Measurements from ENCODE around the gene CRIP3. TPM values are rescaled to one million over a fixed set of nuclear protein-coding genes. Genes with fewer than 3 reads are reported as not detected.

Gene CRIP3
- total RNA-seq, 4 donors from 2014 or later, result 1.5 to 2.7 TPM; not detected in 2

- TF ChIP-seq POLR2A (IDR thresholded peaks at IDR 0.05) (no peak), CTCF (IDR thresholded peaks at IDR 0.05) (no peak)
- H3K4me1 ChIP-seq, result no peaks in the 10 kb centered on the region
- H3K4me3 ChIP-seq, result no peak overlapping the region
- H3K9me3 ChIP-seq, result no peaks in the 10 kb centered on the region
- intact Hi-C loops (cut with DNase I; ENCODE audit: low total_unique reads), result no loop called here
- DNase-seq, result no peak
- no peaks in the 10 kb centered on the region for H3K36me3 ChIP-seq
- no peak overlapping the region for H3K27ac ChIP-seq
- H3K27me3 ChIP-seq, result no peaks in the 10 kb centered on the region
Measured at GRCh38 chr6:43292763-43293318, 15.8 kb downstream of the CRIP3 start.

- Histone ChIP-seq H3K9me3 (no peaks in the 10 kb centered on the region), H3K27ac (no peak overlapping the region), H3K36me3 (no peaks in the 10 kb centered on the region), H3K4me1 (no peaks in the 10 kb centered on the region), H3K4me3 (no peak overlapping the region), H3K27me3 (no peaks in the 10 kb centered on the region)
- no peak for DNase-seq
- TF ChIP-seq CTCF (IDR thresholded peaks at IDR 0.05), result no peak
- intact Hi-C loops (cut with DNase I; ENCODE audit: low total_unique reads), result no loop called here
Measured at GRCh38 chr6:43292341-43292740, 16.3 kb downstream of the CRIP3 start.

- H3K27ac ChIP-seq, result no peak overlapping the region
- H3K36me3 ChIP-seq, result no peaks in the 10 kb centered on the region
- intact Hi-C loops (cut with DNase I; ENCODE audit: low total_unique reads), result no loop called here
- no peaks in the 10 kb centered on the region for H3K27me3 ChIP-seq
- H3K9me3 ChIP-seq, result no peaks in the 10 kb centered on the region
- DNase-seq, result no peak
- no peak overlapping the region for H3K4me3 ChIP-seq
- H3K4me1 ChIP-seq, result no peaks in the 10 kb centered on the region
- no peak for TF ChIP-seq POLR2A (IDR thresholded peaks at IDR 0.05)
- TF ChIP-seq CTCF (IDR thresholded peaks at IDR 0.05), result no peak
Measured at GRCh38 chr6:43291708-43292107, 16.9 kb downstream of the CRIP3 start.

GRCh38 chr6:43290905-43291355 lies 17.7 kb downstream of the CRIP3 start:
- Histone ChIP-seq H3K4me3 (no peak overlapping the region), H3K27ac (no peak overlapping the region), H3K27me3 (no peaks in the 10 kb centered on the region), H3K4me1 (no peaks in the 10 kb centered on the region), H3K36me3 (no peaks in the 10 kb centered on the region), H3K9me3 (no peaks in the 10 kb centered on the region)
- no peak for TF ChIP-seq CTCF (IDR thresholded peaks at IDR 0.05)
- no peak for TF ChIP-seq POLR2A (IDR thresholded peaks at IDR 0.05)
- intact Hi-C loops (cut with DNase I; ENCODE audit: low total_unique reads), result no loop called here
- DNase-seq, result no peak

- Histone ChIP-seq H3K27ac (no peak overlapping the region), H3K4me1 (no peaks in the 10 kb centered on the region), H3K9me3 (no peaks in the 10 kb centered on the region), H3K36me3 (no peaks in the 10 kb centered on the region), H3K27me3 (no peaks in the 10 kb centered on the region), H3K4me3 (no peak overlapping the region)
- TF ChIP-seq POLR2A (IDR thresholded peaks at IDR 0.05), result no peak
- TF ChIP-seq CTCF (IDR thresholded peaks at IDR 0.05), result no peak
- no peak for DNase-seq
- intact Hi-C loops (cut with DNase I; ENCODE audit: low total_unique reads), result no loop called here
Measured at GRCh38 chr6:43290339-43290904, 18.2 kb downstream of the CRIP3 start.

All from uterus (tissue), 4 donors.